HG02798 (cell line): Measurements from ENCODE around the gene ELP4.

Source experiments
- ATAC-seq: cut with Tn5 transposase; IDR thresholded peaks from one replicate; pipeline ENCODE4 v1.9.1; 2021; ENCODE audit warnings: mild to moderate bottlenecking; ENCODE audit not compliant: unreplicated experiment, poor library complexity

The ELP4 gene

DNA sequence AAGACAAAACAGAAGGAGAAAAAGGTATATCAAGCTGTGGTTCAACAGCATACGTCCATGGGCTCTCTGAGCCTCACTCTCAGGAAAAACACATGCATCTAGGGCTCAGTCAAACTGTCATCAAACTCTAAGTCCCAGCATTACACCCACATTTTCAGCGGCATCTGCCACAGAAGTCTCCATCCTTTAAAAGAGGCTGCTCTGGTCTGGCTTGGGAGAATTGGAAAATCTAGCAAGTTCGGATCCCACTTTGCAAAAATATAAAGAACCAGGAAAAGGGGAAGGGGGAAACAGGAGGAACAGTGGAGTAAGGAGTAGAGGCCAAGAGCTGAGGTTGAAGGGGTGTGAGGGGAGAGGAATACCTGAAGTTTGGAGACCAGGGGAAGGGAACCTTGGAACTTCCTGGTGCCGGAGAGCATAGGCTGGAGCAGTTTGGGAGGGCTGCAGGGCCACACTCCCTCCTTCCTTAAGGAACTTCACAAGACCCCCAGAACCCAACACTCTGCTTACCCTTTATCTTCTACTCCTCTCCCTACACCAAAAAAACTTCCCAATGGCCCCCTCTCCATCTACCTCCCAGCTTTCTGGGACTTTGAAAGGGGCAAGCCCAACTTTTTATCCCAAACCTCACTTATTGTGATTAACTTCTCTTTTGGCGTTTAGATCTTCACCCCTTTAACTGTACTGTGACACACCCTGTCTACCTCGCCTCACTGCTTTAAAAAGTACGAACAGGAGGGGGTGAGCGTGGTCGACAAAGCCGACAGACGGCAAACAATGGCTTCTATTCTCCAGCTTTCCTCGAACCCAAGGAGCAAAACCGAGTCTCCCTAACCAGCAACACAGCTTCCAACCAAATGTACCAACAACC, 297.6 kb downstream of the ELP4 start:
- no peak for ATAC-seq

DNA sequence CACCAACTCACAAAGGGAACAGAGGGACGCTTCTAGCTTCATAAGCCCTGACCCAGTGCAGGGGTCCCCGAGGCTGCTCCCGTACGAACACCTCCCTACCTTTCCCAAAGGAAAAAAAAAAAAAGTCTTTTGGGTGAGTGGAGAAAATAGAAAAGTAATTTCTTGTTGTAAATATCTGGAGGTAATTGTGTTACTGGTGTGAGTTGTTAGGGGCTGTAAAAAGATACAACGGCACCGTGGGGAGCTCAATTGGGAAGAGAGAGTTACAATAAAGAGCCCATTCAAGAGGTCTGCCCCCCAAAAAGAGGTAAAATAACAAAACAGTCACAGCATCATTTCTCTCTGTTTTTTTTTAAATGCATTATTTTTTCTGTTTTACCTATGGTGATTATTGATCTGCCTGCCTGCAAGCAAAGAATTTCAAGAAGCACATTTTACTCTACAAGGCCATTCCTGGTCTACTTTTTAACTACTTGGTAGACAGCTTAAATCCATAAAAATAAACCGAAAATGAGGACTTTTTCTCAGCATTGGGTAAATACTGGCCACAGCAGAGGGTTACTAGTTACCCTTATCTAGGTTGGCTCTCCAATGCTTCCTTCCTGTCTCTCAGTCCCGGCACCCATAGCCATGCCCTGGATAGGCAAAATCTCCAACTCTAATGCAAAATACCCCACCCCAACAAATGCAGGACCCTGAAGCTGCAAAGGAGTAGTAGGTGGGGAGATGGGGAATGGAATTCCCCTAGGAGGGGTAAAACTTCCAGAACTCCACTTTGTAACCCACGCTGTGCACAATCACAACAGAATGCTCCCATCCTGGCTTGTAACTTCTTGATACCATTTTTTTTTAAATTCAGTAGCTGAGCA, 298.5 kb downstream of the ELP4 start:
- ATAC-seq, result no peak

DNA sequence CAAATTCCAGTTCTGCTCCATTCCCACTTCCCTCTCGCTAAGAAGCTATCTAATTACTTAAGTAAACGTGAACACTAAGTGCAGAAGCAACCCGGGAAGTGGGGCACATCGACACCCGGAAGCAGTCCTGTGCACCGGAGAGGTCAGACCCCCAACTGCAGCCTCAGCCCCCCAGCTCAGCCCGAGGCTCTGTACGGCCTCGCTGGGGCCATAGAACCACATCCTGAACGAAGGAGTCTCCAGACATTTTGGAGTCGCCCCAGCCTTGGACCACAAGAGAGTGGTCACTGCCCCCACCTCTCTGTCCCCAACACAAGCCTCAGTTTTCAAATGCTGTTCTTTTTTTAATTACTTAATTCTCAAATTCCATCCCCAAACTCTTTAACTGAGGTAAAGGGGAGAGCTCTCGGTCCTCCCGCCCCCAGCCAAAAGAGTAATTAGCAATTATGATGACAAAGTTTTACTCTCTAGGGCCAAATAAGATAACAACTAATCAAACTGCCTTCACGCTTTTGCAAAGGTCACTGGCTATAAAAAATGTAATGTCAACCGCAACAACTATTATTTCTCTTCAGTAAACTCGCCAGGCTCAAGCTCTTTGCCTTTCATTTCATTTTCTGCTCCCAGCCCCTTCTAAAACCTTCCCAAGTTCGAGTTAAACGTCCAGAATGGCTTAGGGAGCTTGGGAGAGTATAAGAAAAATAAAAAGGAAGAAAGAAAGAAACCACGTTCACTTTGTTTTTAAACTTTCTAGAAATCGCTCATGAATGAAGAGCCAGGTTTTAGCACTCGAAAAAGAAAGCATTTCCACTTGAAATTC, 299.4 kb downstream of the ELP4 start:
- ATAC-seq, result no peak

DNA sequence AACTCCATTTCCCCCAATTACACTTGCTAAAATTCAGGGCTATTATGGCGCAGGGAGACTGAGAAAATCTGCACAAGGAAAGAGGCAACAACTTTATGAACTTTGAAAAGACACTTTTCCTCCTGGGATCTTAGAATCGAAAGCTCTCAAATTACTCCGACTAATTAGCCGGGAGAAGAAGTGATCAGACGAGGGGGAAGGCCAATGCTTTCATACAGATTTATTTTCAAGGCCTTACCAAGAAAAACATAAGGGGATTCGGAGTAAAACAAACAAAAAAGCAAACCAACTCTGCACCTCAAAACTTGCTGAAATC, 299.9 kb downstream of the ELP4 start:
- no peak for ATAC-seq

DNA sequence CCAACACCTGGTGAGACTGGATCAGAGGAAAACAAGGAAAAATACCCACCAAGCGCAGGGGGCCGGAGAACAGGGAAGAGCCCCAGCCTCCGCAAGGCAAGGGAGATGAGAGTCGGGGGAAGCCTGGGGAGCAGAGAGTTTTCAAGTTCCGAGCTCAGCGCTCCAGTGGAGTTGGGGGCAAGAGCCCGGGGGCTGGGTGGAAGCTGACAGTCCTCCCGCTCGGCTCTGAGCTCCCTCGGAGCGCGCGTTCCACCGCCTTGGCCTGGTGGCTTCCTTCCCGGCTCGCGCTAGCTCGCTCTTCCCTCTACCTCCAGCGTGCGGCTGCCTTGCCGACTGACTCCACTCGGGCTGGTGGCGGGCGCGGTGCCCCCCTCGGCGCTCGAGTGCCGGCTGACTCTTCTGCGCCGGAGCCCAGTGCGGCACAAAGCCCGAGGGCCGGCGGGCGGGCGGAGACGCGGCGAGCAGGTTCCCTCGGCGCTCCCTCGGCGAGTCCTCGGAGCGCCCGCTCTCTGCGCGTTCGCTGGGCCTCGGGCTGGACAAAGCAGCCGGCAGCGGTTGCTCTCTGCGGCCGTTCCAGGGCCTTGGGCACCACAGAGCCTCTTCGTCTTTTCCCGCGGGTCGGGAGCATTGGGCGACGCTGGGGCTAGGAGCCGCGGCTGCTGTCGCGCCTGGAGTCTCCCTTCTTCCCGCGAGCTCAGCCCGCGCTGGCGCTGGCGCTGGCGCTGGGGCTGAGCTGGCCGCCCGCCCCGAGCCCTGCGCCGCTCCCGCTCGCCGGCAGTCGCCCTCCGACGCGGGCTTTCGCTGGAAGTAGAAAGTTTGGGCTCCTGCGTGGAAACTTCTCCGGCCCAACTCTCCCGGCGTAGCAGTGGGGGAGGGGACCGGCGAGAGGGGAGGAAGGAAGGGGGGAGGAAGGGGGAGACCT, 300.6 kb downstream of the ELP4 start:
- no peak for ATAC-seq

DNA sequence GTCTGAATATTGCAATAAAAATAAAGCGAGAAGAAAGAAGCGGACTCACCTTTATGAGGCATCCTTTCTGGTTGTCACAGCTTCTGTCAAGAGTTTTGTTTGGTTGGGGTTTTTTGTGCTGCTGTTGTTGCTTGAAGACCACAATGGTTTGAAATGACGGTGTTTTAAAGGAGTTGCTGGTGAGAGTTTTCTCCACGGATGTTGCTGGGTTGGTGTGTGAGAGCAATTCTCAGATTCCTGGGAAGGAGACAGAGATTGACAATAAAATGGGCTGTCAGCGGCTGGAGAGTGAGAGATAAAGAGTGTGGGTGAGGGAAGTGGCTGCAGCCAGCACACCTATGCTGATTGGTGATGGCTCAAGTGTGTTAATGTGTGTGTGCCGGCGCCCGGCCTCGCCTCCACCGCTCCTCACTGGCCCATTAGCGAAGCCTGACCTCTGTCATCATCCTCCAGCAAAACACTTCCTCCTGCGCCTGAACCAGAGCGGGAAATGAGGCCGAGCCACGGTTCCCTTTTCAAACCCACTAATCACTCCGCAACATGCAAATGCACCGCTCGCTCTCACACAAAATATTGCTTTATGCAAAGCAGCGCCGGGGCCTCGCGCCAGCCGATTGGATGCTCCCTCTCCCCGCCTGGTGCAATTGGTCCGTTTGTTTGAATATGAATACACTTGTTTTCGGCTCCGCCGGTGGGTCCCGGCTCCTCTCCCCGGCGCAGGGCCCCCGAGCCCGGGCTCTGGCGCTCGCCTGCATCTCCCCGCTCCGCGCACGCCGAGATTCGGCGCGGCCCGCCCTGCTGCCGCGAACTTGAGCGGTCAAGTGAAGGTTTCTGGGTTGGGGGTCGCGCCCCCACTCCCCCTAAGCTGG, 301.4 kb downstream of the ELP4 start, which contains the start of gene PAX6:
PAX6 (minus strand) TSS at position 544 of the 869 bp plus-strand sequence. CDS start 4,911 bp downstream, outside the sequence.
- peak; percentile 68 for ATAC-seq

DNA sequence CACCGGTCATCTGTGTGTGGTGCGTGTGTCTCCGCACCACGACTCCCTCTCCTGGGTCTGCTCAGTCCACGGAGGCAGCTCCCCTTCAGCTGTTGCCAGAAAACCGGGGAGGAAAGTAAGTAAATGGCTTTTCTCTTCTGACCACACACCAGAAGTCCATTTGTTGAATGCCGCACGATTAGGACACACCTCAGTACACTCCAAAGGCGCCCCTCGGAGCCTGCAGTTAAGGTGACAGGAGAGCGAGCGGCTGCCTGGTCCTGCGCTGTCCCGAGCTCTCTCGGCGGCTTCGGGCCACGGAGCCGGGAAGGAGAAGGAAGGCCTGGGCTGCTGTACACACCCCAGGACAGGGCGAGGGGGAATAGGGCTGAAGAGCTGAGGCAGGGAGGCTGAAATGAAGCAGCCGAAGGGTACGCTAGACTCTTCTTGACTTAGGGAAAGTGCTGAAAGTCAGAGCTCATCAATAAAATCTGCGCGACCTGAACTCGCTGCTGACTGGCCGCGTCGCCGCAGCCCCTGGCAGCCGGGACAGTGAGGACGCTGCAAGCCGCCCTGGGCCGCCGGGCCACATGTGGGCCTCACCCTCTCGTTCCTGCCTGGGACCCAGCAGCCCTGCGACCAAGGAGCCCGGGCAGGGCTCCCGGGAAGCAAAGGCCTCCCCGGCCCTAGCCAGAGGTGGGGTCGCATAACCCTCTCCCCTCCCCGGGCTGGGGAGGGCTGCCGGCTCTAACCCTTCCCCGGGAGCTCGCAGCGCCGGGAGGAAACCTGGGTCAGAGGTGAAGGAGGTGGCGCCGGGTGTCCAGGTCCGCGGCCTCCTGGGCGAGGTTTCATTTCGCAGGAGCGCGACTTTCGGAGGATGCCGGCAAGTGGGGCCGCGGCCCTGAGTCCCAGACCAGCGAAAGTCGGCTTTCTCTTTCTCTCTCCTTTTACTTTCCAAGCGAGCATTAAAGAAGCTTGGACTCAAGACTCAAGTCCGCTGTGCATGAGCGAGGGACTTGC, 303.1 kb downstream of the ELP4 start:
- ATAC-seq, result no peak

DNA sequence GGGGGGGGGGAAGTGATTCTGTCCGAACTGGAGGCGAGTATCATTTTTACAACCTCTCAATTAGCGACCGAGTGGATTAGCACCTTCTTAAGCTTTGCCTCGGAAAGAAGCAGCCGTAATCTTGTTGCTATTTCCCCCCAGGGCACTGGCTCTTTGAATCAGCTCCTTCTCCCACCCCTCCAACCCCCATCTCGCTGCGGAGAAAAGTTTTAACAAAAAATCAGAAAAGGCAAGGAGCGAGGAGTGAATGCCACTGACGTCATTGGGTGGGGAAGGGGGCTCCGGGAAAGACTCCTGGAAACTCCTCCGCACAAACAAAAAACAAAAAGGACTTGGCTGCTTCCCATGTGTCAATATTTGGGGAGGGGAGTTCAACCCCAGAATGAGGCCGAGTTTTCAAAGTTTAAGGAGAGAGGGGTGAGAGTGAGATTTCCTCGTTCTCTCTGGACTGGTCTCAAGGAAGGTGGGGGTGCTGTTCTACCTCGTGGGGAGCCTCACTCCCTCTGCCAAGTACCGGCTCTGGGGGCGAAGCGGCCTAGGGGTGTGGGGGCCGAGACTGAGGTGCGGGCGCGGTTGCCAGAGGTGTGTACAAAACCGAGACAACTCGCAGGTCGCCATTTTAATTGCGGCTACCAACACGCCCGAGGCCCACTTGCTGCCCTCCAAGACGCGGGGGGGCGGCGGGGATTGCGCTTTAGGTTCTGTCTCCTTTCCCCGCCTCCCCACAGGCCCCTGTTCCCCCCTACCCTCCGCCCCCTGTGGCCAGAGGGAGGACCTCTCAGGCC, 304.0 kb downstream of the ELP4 start:
- no peak for ATAC-seq

DNA sequence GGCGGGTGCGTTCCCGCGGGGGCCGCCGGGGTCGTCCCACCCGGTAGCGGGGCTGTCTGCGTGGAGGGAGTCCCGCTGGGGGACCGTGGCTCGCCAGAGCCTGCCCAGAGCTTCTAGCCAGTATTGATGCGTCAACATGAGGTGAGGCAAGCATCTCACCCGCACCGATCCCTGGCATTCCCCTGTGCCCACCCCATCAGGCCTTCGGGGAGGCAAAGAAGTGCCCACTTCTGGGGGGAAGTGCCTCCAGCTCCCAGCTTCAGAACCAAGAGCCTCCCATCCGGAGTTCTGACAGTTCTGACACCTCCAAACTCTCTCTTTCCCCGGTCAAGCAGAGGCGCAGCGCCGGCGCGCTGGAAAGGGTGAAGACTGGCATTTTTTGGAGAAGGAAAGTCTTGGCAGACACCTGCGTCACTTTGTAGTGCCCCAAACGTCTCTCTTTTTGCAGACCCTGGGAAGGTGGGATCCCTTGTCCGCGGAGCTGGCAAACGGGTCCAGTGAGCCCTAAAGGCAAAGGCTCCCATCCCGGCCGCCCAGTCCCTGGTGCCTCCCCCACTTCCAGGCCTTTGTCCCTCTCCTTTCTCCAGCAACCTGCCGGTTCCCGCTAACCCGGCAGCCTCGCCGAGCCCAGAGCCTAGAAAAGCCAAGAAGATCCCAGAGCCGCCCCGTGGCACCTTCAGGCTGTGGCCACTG, 304.8 kb downstream of the ELP4 start:
- ATAC-seq, result no peak

DNA sequence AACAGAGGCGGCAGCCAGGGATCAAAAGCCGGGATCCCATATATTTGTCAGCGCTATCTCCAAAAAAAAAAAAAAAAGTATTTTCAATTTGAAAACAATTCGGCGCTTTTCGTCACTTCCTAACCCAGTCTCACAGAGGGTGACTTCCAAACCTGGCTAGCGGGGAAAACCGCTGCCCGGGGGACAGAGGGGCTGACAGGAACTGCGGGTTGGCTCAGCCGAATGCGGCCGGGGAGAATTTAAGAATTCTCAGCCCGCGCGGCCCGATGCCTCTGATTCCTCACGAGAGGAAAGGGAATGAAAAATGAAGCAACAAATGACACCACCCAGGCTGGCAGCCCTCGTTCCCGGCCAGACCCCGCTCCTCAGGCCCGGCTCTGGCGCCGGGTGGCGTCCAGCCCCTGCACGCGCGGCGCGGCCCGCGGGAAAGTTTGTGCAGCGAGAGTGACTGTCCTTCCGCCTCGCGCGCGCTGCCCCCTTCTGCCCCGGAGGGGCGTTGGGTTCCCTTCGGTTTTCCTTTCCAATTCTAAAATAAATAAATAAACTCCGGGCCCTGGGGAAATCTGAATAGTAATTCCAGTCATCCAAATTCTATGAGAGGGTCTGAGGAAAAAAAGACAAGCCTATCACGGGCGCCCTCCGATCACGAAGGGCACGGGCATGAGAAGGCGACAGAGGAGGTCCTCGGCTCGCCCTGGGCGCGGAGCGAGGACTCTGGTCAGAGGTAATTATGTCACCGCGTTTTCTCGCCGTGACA, 306.3 kb downstream of the ELP4 start:
- no peak for ATAC-seq

DNA sequence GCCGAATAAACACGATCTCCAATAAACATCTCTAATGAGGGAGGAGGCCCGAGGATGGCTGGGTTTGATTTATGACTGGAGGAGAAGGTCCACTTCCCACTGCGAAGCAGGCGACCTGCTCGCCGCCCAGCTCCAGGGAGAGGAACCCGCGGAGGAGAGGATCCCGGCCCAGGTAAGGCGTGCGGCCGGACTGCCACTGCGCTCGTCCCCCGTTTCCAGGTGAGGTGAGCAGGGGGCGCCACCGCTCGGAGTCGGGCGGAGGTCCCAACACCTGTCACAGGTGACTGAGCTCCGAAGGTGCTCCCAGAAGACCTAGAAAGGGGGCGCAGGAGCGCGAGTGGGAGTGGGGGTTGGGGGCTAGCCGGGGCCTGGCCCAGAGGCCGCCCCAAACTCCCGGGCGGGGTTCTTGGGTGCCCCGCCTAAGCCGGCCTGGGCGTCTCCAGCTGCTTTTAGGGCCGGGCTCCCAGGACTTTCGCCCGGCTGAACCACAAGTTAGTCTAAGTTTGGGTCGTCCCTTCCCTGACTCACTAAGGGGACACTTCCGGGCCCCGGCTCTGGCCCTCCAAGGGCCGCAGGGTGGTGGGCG, 307.0 kb downstream of the ELP4 start:
- no peak for ATAC-seq

DNA sequence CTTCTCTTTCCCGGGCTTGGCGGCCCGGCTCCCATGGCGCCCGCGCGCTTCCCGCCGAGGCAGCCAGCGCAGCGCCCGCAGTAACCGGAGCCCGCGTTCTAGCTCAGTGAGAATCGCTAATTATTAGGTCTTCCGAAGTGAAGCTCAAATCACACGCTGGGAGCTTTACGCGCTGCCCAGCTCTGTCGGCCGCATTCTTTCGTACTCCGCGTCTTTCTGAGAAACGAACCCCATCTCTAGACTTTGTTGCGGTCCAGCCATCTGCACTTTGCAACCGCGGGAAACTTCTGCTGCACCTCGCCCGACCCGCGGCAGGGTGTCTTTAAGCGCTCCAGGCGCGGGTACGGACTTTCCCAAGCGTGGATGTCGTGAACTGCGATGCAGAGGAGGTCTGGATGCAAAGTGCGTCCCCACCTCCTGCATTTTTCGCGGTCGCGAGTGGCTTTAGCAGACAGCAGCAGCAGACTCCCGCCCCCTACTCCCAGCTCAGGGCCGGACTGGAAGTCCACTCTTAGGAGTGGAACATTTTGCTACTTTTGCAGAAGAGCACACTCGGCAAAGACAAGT, 307.6 kb downstream of the ELP4 start:
- ATAC-seq, result no peak

DNA sequence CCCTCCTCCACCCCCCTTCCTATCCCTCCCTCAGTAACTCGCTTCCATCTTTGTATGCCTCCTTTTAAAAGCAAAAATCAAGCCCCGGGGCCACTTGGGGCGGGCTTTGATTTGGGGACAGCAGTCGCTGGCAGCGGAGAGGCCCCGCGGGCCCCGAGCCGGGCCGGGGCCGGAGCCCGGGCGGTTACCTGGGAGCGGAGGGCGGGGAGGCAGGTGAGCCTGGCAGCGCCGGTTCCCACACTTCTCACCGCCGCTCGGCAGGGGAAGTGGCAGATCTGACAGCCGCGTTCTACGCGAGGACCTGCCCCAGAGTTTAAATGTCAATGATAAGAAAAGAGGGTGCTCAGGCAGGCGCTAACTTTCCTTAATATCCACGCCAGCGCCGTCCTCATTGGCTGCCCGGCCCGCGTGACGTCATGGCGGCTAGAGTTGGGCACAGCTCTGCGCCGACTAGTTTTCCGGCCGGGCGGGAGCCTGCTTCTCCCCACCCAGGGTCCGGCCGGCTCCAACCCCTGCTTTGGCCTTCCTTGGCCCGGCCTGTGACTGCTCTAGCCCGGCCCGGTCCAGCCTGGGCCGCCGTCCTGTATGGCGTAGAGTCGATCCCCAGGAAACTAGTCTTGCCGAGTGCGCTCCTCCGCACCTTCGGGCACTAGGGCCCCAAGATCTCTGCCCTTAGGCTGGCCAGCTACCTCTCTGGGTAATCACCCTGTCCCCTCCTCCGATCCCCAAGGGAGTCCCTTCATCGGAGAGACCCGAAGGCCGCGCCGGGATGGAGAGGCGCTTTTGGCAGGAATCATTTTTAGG, 308.3 kb downstream of the ELP4 start:
- no peak for ATAC-seq

DNA sequence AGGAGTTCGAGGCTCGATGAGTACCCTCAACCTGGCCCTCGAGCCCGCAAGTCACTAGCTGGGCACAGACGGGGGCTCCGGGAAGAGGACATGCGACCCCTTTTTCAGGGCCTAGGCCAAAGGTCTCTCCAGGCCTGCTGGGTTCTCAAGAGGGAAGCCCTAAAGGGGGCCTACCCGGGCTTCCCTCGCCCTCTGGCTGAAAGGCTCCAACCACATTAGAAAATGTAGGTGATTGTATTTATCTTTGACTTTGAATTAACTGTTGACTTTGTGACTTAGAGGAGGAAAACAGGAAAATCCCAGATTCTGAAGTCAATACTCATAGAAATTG, 308.8 kb downstream of the ELP4 start:
- no peak for ATAC-seq
